Posterior cingulate gyrus (tissue), 11 donors: ENCODE measurements around the gene USP6NL.
A peak's percentile ranks its signal among the peaks of the same experiment; 100 is the strongest.
"Not testable (repeated sequence)": the region's sequence is repeated elsewhere in the genome, so short reads cannot be mapped to it uniquely, and the experiment has no call there.

Experiments used
- DNase-seq, 10 donors: peaks; one replicate each; pipeline versions ENCODE4 v3.0.0 to v3.0.0-alpha.2; 2020 to 2021; ENCODE audit warnings: mixed read lengths in 3 of 10
- intact Hi-C: fragments of 100-400 bp; cut with DNase I; formaldehyde crosslinking; loops from one replicate; pipeline ENCODE4 v1.15.1; 2023

The USP6NL gene

DNA sequence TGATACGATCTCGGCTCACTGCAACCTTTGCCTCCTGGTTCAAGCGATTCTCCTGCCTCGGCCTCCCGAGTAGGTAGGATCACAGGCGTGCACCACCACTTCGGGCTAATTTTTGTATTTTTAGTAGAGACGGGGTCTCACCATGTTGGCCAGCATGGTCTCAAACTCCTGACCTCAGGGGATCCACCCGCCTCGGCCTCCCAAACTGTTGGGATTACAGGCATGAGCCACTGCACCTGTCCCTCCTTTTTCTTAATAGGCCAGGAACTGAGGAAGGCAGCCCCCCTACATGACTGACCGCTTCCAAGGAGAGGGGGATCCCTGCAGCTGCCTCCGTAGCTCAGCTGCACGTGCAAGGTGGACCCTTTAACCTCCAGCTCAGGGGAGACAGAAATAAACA, 175.0 kb downstream of the USP6NL start:
- DNase-seq, result peak in 1 of 10 donors; percentile 55
- intact Hi-C loops, result not testable (repeated sequence)

DNA sequence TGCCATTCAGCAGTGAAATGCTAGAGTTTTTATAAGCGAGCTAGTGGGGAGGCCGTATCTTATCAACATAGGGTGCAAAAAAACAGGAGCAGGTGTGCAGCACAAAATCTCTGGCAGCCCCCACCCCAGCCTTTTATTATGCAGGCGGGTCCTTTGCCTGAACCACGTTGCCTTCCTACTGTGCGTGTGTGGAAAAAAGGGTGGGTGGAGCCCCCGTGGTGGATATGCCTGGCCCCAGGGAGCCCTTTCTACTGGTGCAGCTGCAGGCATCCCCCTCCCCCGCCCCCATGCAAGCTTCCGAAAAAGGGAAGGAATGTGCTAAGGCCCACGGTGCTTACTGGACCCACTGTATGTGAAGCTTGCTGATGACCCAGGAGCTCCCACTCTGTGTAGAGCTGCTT, 175.9 kb downstream of the USP6NL start:
- no peak for DNase-seq
- intact Hi-C loops, result no loop called here

DNA sequence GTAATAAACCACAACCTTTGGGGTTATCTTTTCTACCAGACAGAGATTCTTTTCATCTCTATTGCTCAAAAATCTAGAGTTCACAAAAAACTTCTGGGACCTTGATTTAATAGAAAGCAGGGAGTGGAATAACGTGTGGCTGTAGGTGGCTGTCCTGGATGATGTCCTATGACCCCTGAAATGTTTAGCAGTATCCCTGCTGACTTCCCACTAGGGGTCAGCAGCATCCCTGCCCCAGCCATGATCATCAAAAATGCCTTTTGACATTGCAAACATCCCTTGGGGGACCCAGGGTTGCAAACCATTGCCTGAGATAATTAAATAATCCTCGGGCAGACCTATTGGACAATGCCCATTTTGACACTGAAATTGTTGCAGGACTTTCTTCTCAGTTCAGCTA, 177.1 kb downstream of the USP6NL start:
- intact Hi-C loops, result no loop called here
- DNase-seq, result no peak

DNA sequence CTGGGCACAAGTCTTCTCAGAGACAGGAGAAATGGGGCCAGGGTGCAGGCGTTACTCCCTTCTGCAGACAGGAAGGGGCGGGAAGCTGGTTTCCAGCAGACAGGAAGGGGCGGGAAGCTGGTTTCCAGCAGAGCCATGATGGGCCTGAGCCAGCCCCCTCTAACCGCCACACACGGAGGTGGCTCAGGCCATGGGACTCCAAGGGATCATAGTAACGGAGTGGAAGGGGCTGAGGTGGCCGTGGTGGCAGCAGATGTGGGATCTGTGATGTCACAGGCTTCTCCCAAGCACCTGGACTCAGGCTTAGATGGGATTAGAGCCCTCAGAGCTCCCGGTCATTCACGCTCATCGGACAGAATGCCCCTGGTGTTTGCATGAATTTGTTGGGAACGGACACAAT, 177.8 kb downstream of the USP6NL start:
- no peak for DNase-seq
- intact Hi-C loops, result no loop called here

DNA sequence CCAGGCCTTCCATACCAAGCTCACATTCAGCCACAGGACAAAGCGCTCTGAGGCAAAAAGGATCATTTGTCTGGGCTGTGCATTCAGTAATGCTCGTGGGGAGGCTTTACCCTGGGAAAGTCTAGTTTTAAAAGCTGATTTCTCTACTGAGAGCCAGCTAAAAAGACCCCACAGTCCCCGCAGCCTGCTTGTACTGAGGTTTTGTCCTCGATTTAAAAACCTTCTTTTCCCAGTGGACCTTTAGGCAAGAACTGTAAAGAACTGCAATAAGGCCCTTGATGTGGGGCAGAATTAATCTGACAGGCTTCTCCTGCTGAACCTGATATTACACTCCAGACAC, 180.3 kb downstream of the USP6NL start:
- intact Hi-C loops, result no loop called here
- DNase-seq, result no peak

DNA sequence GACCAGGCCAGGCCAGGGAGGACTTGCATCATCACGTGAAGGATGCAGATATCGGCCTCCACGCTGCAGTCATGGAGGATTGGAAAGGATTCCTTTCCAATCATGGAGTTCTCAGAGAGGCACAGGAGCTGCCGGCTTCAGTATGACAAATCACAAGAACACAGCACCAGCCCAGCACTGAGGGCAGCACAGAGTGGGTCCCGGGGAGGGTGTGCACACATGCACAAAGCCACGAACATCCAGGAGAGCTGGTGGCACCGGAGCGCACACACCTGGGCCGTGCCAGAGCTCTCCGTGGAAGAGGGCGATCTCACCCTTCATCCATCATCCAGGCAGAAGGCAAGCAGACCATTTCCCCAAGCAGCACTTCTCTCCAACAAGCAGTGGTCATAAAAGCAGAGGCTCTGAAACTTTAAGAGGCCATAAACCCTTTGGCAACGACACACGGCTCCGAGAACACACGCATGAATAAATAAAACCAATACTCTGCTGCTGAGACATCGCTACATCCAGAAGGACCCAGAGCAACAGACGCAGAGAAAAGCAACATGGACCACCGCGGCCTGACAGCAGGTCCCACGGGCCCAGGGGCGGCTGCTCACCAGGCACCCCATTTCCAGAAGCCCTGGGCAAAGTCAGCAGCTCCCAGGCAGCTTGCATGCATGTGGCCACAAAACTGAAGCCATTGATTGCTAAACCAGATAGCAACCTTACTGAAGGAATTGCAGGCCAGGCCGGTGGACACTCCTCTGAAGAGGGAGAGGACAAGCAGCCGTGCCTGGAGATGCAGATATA, 180.8 kb downstream of the USP6NL start:
- DNase-seq, result no peak

DNA sequence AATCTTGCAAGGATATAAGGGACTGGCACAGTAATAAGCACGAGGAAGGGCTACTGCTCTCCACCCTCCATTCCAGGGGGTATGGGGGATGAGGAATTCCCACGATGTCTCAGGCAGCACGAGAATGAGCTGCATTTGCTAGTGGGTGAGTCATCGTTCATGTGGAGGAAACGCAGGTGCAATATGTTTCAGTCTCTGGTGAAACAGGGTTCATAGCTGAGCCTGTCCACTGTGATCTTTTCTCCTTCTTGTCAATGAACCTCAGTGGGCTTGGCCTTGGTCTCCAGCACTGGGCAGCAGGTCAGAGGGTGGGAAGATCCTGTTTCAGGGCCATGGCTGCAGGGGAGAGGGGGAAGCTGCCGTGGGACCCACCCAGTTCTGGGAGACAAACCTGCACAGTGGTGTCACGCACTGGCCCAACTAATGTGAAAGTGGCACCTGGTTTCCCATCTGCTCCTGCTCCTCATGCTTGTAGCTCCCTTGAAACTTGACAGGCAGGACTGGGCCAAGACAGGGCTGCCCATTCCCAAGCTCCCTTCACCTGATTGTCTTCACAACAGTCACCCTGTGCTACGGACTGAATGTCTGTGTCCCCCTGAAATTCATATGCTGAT, 181.9 kb downstream of the USP6NL start:
- intact Hi-C loops, result loop anchor here (10.0 kb wide), 1 partner anchor 325 kb away; no protein-coding TSS in a partner anchor
- DNase-seq, result peak in 1 of 10 donors; percentile 6

More for the DNA sequence above, 180.8 kb downstream of the USP6NL start:
- intact Hi-C loops, result no loop called here

DNA sequence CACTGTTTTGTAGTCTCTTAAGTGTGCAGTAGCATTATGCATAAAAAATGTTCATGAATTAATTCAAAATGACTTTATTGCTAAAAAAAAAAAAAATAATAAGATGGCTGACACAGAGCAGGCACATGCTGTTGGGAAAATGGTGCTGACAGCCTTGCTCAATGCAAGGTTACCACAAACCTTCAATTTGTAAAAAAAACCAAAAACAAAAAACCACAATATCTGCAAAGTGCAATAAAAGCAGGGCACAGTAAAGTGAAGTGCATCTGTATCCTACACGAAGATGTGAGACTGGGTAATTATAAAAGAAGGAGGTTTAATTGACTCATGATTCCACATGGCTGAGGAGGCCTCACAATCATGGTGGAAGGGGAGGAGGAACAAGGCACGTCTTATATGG, 185.8 kb downstream of the USP6NL start:
- no peak for DNase-seq
- intact Hi-C loops, result loop anchor here (10.0 kb wide), 1 partner anchor 329 kb away; no protein-coding TSS in a partner anchor

DNA sequence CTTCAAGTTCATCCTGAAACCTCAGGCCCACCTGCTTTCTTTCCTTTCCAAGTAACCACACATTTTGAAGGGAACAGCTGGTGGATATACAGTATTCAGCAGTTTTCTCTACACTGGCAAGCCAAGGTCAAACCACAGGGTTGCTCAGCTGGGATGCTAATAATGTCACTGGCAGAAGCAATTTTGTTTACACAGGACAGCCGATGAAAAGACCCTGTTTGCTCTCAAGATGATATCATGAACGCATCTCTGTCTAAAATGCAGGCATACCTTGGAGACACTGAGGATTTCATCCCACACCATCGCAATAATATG, 186.2 kb downstream of the USP6NL start:
- peak in 1 of 10 donors; percentile 16 for DNase-seq
- intact Hi-C loops, result loop anchor here (10.0 kb wide), 1 partner anchor 330 kb away; no protein-coding TSS in a partner anchor

DNA sequence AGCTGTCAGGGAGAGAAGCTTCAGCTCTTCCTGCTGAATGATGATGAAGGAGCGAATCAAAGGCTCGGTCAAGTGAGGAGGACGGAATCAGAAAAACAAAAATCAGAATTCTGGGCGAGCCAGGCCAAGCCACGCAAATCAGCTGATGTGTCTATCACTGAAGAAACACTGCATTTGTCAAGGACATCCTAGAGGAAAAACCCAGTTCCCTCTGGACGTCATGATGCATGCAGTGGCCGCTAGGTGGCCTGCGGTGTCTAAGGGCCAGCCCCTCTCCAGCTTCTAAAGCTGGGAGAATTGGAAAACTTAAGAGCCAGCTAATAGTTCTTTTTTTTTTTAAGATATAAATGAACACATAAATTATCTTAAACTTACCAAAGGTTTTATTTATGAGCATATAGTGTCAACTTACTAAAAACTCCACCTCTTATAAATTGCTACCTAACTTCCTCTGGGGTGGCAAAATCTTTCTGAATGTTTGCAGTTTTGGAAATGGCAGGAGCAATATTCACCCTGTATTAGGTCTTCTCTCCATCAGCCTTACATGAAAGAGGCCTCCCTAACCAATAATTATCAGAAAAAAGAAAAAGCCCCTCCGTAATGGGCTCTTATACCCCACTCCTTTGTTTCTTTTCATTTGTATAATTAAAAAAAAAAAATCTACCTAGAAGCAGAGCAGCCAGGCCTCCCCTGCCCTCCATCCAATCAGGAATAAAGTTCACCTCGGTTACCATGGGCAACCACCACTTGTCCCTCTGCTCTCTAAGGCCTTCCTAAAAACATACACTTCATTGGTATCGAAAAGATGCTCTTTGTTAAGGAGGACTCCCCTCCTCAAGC, 186.8 kb downstream of the USP6NL start:
- intact Hi-C loops, result loop anchor here (10.0 kb wide), 1 partner anchor 330 kb away; no protein-coding TSS in a partner anchor
- peak in 9 of 10 donors; percentile 23 to 91 (median 51) for DNase-seq

DNA sequence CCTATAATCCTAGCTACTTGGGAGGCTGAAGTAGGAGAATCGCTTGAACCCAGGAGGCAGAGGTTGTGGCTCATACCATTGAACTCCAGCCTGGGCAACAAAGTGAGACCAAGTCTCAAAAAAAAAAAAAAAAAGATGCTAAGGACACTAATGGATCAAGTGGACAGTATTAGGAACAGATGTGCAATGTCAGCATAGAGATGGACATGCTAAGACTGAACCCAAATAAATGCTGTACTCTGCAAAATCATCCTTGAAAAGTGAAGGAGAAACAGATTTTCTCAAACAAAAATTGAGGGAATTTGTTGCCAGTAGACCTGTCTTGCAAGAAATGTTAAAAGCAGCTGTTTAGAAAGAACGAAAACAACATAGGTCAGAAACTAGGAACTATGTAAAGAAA, 194.5 kb downstream of the USP6NL start:
- DNase-seq, result no peak
- intact Hi-C loops, result no loop called here

DNA sequence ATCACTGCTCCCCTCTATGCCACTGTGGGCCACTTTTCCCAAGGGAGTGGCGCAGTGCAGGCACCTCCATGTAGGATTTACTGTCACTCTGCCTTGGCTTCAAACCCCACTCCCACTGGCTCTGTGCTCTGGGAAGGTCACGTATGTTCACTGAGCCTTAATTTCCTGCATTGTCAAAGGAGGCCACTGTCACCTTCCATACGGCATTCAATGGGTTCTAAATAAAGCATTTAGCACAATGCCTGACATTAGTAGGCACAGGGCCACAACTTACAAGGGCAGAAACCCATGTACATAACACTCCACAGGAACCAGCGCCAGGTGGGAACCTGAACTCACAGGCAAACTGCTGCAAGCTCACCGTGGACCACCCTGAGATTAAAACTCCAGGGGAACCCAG, 196.4 kb downstream of the USP6NL start:
- intact Hi-C loops, result no loop called here
- peak in 1 of 10 donors; percentile 37 for DNase-seq

DNA sequence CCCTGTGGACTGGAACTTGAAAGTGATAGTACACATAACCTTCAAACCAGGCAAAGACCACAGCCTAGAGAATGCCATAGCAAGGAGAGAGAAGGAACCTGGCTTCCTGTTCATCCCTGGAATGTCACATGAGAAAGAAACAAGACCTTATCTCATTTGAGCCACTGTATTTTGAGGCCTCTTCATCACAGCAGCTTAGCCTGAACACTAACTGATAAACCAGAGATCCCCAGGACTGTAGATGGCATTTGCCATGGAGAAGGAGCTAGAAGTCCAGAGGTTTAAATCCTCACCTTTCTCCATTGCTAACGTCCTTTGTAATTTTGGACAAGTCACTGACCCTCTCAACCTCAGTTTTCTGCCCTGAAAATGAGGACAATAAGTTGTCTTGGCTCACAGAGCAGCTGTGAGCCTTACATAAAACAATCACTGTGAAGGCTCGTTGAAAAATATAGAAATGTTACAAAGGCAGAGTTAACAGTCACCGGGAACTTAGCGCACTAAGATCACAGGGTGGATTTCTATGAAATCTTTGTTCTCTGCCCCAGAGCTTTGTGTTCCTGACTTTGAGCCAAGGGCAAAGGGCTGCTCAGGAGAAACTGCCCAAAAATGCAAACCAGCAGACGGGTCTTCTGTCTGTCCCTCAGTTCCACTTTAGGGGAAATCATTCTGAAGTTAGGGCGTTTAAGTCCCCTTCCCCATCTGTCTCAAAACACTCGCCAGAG, 197.0 kb downstream of the USP6NL start:
- peak in 1 of 10 donors; percentile 11 for DNase-seq
- intact Hi-C loops, result no loop called here

DNA sequence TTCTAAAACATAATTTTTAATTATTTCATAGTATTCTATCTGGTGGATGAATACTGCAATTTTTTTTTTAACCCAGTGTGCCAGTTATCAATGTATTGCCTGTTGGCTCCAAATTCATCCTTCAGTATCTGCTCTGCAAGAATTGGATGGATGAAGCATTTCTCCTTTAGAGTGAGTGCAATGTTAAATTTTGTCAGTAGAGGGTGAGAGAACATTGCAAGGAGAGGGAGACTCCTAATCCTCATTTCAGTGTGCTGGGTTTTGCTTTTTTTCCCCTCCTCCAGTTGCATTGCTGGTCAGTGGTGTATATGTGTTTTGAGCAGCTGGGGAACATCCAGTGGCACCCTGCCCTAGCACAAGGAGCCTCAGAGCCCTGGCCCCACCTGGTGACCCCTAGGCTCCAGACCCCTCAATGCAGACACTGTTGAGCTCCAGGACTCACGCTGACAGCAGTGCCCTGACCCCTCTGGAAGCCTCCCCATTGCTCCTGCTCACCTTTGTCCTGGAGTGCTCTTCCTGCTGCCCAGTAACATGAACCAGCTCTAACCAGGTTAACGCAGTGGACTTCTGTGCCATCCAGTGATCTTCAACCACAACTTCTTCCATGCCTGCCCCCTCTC, 199.4 kb downstream of the USP6NL start:
- intact Hi-C loops, result no loop called here
- DNase-seq, result peak in 1 of 10 donors; percentile 18

DNA sequence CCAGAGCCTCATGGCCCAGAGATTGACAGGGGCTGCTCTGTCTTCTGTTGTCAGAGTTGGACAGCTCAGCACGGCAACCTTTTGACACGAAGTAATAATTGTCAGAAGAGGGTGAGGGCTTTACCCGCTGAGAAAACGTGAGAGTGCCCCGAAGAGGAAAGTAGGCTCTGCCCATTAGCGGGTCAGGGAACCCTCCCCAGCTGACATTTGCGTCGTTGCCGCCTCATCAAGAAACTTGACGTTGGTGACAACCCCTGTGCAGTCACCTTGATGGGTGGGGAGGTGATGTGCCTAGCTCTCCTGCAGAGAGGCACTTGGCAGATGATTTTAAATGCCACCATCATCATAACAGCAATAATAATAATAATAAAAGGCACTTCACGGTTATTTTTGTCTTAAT, 202.1 kb downstream of the USP6NL start:
- DNase-seq, result peak in 1 of 10 donors; percentile 41

DNA sequence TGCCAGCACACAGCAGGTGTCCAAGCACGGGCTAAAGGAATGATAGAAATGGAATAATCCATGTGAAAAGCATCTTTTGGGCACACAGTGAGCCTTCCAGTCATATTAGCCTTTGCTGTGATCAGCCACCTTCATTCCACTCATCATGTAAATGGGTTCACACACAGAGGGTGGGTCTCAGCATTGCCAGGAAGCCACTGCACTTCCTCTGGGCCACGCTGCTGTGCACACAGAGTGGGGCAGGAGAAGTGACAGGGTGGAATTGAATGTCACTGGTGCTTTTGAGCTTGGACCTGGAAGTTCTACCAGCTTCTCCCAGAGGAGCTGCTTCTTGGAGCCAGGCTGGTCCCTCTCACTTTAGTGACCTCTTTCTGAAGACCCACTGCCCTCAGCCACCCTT, 203.5 kb downstream of the USP6NL start:
- DNase-seq, result peak in 1 of 10 donors; percentile 22
- intact Hi-C loops, result no loop called here

More for the DNA sequence above, 202.1 kb downstream of the USP6NL start:
- intact Hi-C loops, result no loop called here

DNA sequence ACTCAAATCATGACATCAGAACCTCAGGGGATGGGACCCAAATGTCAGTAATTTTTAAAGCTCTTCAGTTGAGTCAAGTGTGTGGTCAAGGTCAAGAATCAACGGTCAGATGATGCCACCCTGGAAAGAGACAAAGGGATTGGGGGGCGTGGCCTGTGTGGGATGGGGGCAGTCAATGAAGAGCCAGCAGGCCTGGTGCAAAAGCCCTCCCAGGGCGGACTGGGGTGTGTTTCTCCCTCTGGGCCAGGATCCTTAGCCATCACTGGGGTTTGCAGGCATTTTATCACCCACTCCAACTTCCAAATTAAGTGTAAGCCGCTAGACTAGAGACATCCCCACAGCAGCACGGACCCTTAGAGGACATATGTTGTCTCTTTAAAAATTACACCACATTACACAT, 204.7 kb downstream of the USP6NL start:
- DNase-seq, result peak in 1 of 10 donors; percentile 44
- intact Hi-C loops, result no loop called here

DNA sequence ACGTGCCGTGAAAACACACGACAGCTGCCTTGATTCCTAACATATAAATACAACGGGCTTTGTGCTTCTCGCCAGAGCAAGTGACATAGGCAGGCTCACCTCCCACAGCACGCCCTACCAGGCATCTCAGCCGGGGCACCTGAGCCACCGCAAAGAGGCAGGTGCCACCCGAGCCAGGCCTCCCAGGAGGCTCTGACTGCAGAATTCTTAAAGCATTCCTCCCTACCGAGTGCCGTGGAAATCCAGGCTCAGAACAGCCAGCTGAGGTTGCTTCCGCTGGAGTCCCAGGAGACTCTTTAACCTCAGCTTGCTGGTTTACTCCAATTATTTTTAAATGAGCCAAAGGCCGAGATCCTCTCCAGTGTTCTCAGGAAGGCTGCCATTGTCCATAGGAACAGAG, 206.5 kb downstream of the USP6NL start:
- peak in 1 of 10 donors; percentile 48 for DNase-seq
- intact Hi-C loops, result no loop called here
